GM13976 (cell line): ENCODE measurements around the gene PROM1.

ENCODE experiments used
- DNase-seq: peaks from one replicate; pipeline ENCODE4 v3.0.0; 2012; ENCODE audit warnings: low spot score
- CTCF ChIP-seq: IDR thresholded peaks from 2 replicates; pipeline ENCODE4 v1.5.1; 2012; ENCODE audit warnings: borderline replicate concordance, mild to moderate bottlenecking; ENCODE audit not compliant: insufficient read depth; ENCODE audit errors: extremely low read depth, missing control alignments, control extremely low read depth
- in situ Hi-C: fragments of 300-500 bp; cut with MboI; formaldehyde crosslinking; loops from one replicate; pipeline ENCODE4 v1.12.0; 2022; ENCODE audit warnings: low sequenced_read_pairs, mixed read lengths, inconsistent platforms; ENCODE audit not compliant: unreplicated experiment

PROM1 gene

GRCh38 chr4:16050669-16051068 is 33.2 kb downstream of the PROM1 start:
- TF ChIP-seq CTCF = no peak
- no peak for DNase-seq
- in situ Hi-C loops = no loop called here

- in situ Hi-C loops = loop anchor here (25.0 kb wide), 1 partner anchor 388 kb away; no protein-coding TSS in a partner anchor
- no peak for TF ChIP-seq CTCF
- no peak for DNase-seq
Observed at GRCh38 chr4:16048619-16049419, 35.0 kb downstream of the PROM1 start.

GRCh38 chr4:16045687-16046086 is 38.1 kb downstream of the PROM1 start:
- TF ChIP-seq CTCF = no peak
- in situ Hi-C loops = loop anchor here (25.0 kb wide), 1 partner anchor 392 kb away; no protein-coding TSS in a partner anchor
- no peak for DNase-seq

GRCh38 chr4:16043642-16044498 is 40.0 kb downstream of the PROM1 start:
- in situ Hi-C loops = loop anchor here (25.0 kb wide), 1 partner anchor 393 kb away; no protein-coding TSS in a partner anchor
- TF ChIP-seq CTCF = no peak
- no peak for DNase-seq

GRCh38 chr4:16039139-16039538 is 44.7 kb downstream of the PROM1 start:
- no peak for TF ChIP-seq CTCF
- DNase-seq = no peak
- in situ Hi-C loops = loop anchor here (25.0 kb wide), 1 partner anchor 398 kb away; no protein-coding TSS in a partner anchor

GRCh38 chr4:16037901-16038300 is 45.9 kb downstream of the PROM1 start:
- TF ChIP-seq CTCF = no peak
- no peak for DNase-seq
- in situ Hi-C loops = loop anchor here (25.0 kb wide), 1 partner anchor 399 kb away; no protein-coding TSS in a partner anchor
